Measurements from ENCODE around the gene SLC16A8. TPM values are rescaled to one million over a fixed set of nuclear protein-coding genes. Genes with fewer than 3 reads are reported as not detected.

SLC16A8 gene
- total and polyA plus RNA-seq, 2 experiments from 2014 or later: 0.52 to 0.66 TPM

- H3K9me3 Mint-ChIP-seq: no peaks in the 10 kb centered on the region
- peaks cover 3% of the 10 kb centered on the region; the same call in 1 of the 3 replicates for H3K36me3 Mint-ChIP-seq (ENCODE audit: low read depth)
- no peak overlapping the region for H3K27ac ChIP-seq (ENCODE audit: low read depth)
- H3K36me3 ChIP-seq (ENCODE audit: insufficient read depth): no peaks in the 10 kb centered on the region
- H3K27me3 ChIP-seq (ENCODE audit: insufficient read depth): no peaks in the 10 kb centered on the region
- no peak overlapping the region for H3K4me2 ChIP-seq
- H3K9me2 ChIP-seq (ENCODE audit: insufficient read depth): no peaks in the 10 kb centered on the region
- no peak overlapping the region for H3K4me3 ChIP-seq
- no peak for ATAC-seq
- H4K20me1 ChIP-seq (replicated peaks; ENCODE audit: insufficient read depth): no peaks in the 10 kb centered on the region
- H3K27me3 Mint-ChIP-seq (ENCODE audit: insufficient read depth, low read depth, poor library complexity): peaks cover 8% of the 10 kb centered on the region
- no peak overlapping the region for H3K27ac Mint-ChIP-seq
- no peaks in the 10 kb centered on the region for H3K79me2 ChIP-seq (replicated peaks; ENCODE audit: insufficient read depth)
- H3F3A ChIP-seq (replicated peaks; ENCODE audit: low read depth): no peaks in the 10 kb centered on the region
- H3K4me1 ChIP-seq (ENCODE audit: insufficient read depth): no peaks in the 10 kb centered on the region
- TF ChIP-seq ZNF462 (CRISPR knock-in tag; IDR thresholded peaks at IDR 0.05) (no peak), NANOG (IDR thresholded peaks at IDR 0.05; ENCODE audit: borderline replicate concordance) (no peak), JUNB (IDR thresholded peaks at IDR 0.05; ENCODE audit: unreplicated experiment) (no peak), EZH2phosphoT487 (IDR thresholded peaks at IDR 0.05; ENCODE audit: unreplicated experiment) (no peak), ZNF331 (CRISPR knock-in tag; IDR thresholded peaks at IDR 0.05; ENCODE audit: low read depth) (no peak), POLR2AphosphoS5 (IDR thresholded peaks at IDR 0.05; ENCODE audit: low read depth) (no peak), EZH2 (IDR thresholded peaks at IDR 0.05; ENCODE audit: low read depth, unreplicated experiment) (no peak), ZNF114 (CRISPR knock-in tag; IDR thresholded peaks at IDR 0.05) (no peak), STAT1 (IDR thresholded peaks at IDR 0.05; ENCODE audit: unreplicated experiment) (no peak), CTCF (conservative IDR thresholded peaks at IDR 0.05; ENCODE audit: low read depth in 2 of 2) (no peak), ETS1 (IDR thresholded peaks at IDR 0.05) (no peak), CREB1 (CRISPR knock-in tag; IDR thresholded peaks at IDR 0.05; ENCODE audit: low read depth) (no peak), REST (IDR thresholded peaks at IDR 0.05; ENCODE audit: unreplicated experiment) (no peak)
- DNase-seq (ENCODE audit: low spot score): no peak
- H3K4me3 Mint-ChIP-seq: no peak overlapping the region
- no peaks in the 10 kb centered on the region; the same call in 2 of the 3 replicates for H3K4me1 Mint-ChIP-seq
- H2AFZ ChIP-seq: no peak overlapping the region
Observed at GRCh38 chr22:38132794-38133193, 48.8 kb upstream of the SLC16A8 start.
